ENCODE data around the gene CEBPG. TPM values are rescaled to one million over a fixed set of nuclear protein-coding genes. Genes with fewer than 3 reads are reported as not detected.

The CEBPG gene
- total RNA-seq, 1 donor from 2014 or later: 20.7 TPM

DNA sequence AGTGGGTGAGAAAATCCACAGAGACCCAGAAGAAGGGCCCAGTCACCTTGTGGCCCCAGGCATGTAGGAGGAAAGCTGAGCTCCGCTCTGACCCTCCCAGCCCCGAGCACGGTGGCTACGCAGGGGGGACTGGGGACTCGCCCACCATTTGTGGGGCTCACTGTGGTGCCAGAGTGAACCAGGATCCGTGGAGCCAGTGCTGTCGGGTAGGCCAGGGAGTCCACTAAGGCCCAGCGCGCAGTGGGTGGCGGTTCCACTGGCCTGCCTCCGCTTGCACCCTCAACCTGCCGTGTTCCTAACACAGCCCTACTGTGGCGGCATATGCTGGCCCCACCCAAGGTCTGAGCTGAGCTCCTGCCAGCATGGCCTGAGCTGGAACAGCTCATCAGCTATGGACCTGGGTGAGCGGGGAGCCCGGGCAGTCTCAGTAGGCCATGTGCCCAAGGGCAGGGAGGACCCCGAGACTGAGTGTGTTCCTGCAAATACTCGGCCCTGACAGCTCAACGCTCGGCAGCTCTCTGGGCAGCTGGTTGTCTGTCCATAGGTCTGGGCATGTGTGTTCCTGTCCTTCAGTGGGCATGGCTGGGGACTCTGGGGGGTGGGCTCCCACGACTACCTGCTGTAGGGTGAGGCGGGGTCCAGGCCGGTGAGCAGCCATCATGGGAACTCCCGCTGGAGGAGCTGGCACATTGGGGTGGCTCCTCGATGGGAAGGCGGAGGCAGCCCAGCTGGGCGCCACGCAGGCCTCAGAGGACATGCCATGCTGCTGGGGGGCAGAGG, 36.6 kb downstream of the CEBPG start:
- TF ChIP-seq, protein P1, sequence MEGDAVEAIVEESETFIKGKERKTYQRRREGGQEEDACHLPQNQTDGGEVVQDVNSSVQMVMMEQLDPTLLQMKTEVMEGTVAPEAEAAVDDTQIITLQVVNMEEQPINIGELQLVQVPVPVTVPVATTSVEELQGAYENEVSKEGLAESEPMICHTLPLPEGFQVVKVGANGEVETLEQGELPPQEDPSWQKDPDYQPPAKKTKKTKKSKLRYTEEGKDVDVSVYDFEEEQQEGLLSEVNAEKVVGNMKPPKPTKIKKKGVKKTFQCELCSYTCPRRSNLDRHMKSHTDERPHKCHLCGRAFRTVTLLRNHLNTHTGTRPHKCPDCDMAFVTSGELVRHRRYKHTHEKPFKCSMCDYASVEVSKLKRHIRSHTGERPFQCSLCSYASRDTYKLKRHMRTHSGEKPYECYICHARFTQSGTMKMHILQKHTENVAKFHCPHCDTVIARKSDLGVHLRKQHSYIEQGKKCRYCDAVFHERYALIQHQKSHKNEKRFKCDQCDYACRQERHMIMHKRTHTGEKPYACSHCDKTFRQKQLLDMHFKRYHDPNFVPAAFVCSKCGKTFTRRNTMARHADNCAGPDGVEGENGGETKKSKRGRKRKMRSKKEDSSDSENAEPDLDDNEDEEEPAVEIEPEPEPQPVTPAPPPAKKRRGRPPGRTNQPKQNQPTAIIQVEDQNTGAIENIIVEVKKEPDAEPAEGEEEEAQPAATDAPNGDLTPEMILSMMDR (IDR thresholded peaks at IDR 0.05; ENCODE audit: unreplicated experiment): no peak
- no peaks in the 10 kb centered on the region for H3K9me3 Mint-ChIP-seq (ENCODE audit: unreplicated experiment)
- no peak for DNase-seq (ENCODE audit: low spot score)
- H3K4me3 Mint-ChIP-seq (ENCODE audit: unreplicated experiment): no peak overlapping the region
- H3K36me3 Mint-ChIP-seq (ENCODE audit: low read depth, unreplicated experiment): no peaks in the 10 kb centered on the region
- peaks cover 4% of the 10 kb centered on the region for H3K27me3 Mint-ChIP-seq (ENCODE audit: unreplicated experiment)
- no peak overlapping the region for H3K27ac Mint-ChIP-seq (ENCODE audit: unreplicated experiment)
- H3K4me1 Mint-ChIP-seq (ENCODE audit: unreplicated experiment): no peaks in the 10 kb centered on the region

DNA sequence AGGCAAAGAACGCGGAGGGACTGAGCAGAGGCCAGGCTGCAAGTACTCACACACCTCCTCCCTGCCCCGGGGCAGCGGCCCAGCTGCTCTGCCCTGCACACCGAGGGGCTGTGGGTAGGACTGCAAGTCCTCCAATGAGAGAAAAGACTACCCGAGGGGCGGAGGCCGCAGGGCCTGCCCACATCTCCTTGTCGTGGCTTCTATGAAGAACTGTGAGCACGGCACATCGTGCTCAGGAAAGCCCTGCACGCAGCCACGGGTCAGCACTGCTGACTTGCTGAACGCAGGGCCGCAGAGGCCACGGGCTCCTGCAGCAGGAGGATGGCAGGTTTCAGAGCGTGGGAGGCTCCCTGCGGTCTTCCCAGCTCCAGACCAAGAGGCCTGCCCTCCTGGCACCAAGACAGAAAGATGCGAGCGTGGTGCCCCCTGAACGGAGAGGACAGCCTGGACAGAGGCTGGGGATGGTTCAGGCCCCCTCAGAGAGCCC, 37.4 kb downstream of the CEBPG start:
- H3K36me3 Mint-ChIP-seq (ENCODE audit: low read depth, unreplicated experiment): no peaks in the 10 kb centered on the region
- TF ChIP-seq, protein P1 (IDR thresholded peaks at IDR 0.05; ENCODE audit: unreplicated experiment): no peak
- H3K4me1 Mint-ChIP-seq (ENCODE audit: unreplicated experiment): no peaks in the 10 kb centered on the region
- DNase-seq (ENCODE audit: low spot score): no peak
- H3K27ac Mint-ChIP-seq (ENCODE audit: unreplicated experiment): no peak overlapping the region
- no peaks in the 10 kb centered on the region for H3K9me3 Mint-ChIP-seq (ENCODE audit: unreplicated experiment)
- H3K27me3 Mint-ChIP-seq (ENCODE audit: unreplicated experiment): peaks cover 4% of the 10 kb centered on the region
- H3K4me3 Mint-ChIP-seq (ENCODE audit: unreplicated experiment): no peak overlapping the region

DNA sequence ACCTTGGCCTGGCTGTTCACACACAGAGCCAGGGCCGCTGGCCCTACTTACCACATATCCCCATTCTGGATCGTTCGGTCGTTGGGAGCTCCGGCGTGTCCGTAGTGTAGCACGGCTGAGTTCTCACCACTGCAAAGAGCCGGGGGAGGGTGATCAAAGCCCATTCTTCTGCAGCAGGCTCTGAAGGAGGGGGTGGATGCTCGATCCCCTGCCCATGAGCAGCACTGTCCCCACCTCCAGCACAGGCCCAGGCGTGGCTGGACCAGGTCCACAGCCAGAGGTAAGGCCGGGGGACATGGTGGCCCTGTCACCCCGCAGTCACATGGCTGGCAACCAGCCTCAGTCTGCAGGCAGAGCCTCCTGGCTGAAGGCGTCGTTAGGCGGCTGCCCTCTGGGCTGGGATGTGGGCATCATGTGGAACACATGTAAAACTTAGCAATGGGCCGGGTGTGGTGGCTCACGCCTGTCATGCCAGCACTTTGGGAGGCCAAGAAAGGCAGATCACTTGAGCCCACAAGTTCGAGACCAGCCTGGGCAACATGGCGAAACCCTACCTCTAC, 38.2 kb downstream of the CEBPG start:
- Mint-ChIP-seq H3K9me3 (ENCODE audit: unreplicated experiment) (no peaks in the 10 kb centered on the region), H3K27me3 (ENCODE audit: unreplicated experiment) (peaks cover 3% of the 10 kb centered on the region), H3K4me1 (ENCODE audit: unreplicated experiment) (no peaks in the 10 kb centered on the region), H3K36me3 (ENCODE audit: low read depth, unreplicated experiment) (no peaks in the 10 kb centered on the region), H3K27ac (ENCODE audit: unreplicated experiment) (no peak overlapping the region), H3K4me3 (ENCODE audit: unreplicated experiment) (no peak overlapping the region)
- TF ChIP-seq, protein P1 (IDR thresholded peaks at IDR 0.05; ENCODE audit: unreplicated experiment): no peak
- DNase-seq (ENCODE audit: low spot score): no peak

DNA sequence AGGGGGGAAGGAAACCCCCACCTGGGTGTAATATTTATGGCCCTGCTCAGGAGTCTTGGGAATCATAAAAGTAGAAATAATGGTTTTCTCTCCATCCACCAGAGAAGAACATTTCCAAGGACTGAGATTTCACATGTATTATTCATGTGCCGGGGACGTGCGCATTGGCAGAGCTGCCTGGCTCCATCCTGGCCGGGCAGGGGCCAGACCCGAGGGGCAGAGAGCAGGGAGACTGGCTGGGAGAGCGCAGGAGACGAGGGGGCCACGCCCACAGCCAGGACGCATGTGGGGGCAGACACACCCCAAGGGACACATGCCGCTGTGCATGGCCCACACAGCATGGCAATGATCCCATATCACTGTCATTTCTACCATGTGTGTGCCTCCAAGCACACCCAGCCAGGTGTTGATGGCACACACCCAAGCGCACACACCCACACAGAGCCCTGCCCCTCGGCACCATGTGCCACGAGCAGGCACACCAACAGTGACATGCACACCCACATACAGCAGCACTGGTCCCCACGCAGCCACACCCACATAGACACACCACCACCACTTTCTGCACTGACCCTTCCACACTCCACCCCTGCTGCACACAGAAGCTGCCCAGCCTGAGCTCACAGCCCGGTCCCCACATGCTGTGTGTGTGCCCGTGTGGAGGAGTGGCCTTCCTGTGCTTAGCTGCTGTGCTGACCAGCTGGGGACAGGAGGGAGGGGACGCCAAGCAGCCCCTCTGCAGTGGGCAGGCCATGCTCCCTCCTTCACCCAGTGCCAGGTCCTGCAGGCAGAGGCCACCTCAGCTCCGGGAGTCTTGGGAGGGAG, 39.3 kb downstream of the CEBPG start:
- no peak for DNase-seq (ENCODE audit: low spot score)
- H3K27ac Mint-ChIP-seq (ENCODE audit: unreplicated experiment): no peak overlapping the region
- H3K4me1 Mint-ChIP-seq (ENCODE audit: unreplicated experiment): no peaks in the 10 kb centered on the region
- no peak overlapping the region for H3K4me3 Mint-ChIP-seq (ENCODE audit: unreplicated experiment)
- TF ChIP-seq, protein P1 (IDR thresholded peaks at IDR 0.05; ENCODE audit: unreplicated experiment): no peak
- H3K36me3 Mint-ChIP-seq (ENCODE audit: low read depth, unreplicated experiment): no peaks in the 10 kb centered on the region
- no peaks in the 10 kb centered on the region for H3K9me3 Mint-ChIP-seq (ENCODE audit: unreplicated experiment)
- peaks cover 3% of the 10 kb centered on the region for H3K27me3 Mint-ChIP-seq (ENCODE audit: unreplicated experiment)

Data from endothelial cell (in vitro differentiated cells).